HL-60/S4 treated with phorbol 12-myristate 13-acetate at 8.2 ng/mL for 4 days and 3 days (cell line): ENCODE data around the gene PLXND1.
"Not testable (repeated sequence)": the region's sequence is repeated elsewhere in the genome, so short reads cannot be mapped to it uniquely, and the experiment has no call there.

ENCODE experiments used
- in situ Hi-C: fragments of 300-500 bp; cut with MboI; formaldehyde crosslinking; loops from 2 replicates; pipeline ENCODE4 v1.15.0; 2022; ENCODE audit warnings: low sequenced_read_pairs

The PLXND1 gene

DNA sequence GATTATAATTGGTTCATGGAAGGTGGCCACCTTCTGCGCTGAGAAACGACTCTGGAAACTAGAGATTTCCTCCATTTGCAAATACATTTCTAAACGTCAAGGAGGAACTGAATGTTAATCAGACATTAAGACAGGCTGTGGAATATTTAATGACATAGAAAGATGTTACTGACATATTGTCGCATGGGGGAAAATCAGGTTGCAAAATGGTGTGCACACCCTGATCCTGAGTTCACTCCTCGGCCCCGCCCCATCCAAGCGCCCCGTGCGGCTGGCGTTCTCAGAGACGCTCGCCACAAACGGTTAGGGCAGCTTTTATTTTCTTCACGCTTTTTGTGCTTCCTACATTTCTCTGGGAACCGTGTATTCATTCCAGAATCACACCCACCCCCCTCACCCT lies 52.8 kb downstream of the PLXND1 start:
- in situ Hi-C loops: no loop called here

DNA sequence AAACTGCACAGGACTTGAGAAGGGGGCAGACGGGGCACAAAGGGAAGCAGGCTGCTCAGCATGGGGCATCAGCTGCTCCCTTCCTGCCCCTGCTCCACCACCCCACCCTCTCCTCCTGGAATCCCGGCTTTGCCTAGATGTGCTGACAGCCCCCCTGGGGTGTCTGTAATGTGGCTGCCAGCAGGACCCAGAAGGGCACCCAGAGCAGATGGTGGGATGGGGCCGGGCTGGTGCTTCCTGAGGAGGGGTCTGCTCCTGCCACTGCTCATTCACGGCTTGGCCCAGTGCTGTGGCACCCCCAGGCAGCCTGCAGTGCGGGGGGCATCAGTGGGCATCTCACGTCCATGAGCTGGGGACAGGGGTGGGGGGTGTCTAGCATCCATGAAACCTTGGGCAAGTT lies 53.3 kb downstream of the PLXND1 start:
- in situ Hi-C loops: no loop called here

DNA sequence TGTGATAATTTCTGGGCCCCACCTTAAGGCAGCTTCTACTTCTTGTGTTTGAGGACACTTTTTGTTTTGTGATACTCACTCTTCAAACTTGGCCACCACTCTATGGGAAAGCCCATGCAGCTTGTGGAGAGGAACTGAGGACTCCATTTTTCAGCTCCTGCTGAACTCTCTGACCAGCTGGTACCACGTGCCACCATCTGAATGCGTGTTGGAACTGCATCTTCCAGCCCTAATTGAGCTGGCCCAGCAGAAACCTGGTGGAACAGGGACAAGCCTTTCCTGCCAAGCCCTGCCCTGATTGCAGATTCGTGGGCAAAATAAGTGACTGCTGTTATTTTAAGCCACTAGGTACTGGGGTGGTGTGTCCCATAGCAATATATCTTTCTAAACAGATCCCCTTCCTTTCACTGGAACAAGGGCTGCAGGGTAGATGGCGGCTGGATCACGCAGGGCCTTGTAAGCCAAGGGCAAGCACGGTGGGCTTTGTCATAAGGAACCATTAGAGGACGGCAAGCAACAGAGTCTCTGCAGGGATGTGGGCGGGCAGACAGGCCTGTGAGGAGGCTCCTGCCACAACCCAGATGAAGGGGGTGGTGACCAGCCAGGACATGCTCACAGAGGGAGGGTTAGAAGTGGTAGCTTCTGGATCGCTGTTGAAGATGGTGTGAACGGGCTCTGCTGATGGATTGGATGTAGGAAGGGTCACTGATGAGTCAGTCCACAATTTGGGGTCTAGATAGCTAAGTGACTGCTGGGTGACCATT lies 54.0 kb downstream of the PLXND1 start:
- in situ Hi-C loops: no loop called here

DNA sequence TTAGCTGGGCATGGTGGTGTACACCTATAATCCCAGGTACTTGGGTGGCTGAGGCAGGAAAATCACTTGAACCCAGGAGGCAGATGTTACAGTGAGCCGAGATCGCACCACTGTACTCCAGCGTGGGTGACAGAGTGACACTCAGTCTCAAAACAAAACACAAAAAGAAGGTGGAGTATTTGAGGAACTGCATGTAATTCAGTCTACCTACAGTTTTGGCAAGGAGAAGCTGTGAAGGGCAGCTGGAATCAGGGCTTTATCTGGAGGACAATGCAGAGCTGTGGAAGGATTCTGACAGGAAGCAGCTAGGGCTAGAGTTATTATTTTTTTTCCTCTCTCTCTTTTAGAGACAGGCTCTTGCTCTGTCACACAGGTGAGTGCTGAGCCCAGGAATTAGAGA lies 56.7 kb downstream of the PLXND1 start:
- in situ Hi-C loops: no loop called here

DNA sequence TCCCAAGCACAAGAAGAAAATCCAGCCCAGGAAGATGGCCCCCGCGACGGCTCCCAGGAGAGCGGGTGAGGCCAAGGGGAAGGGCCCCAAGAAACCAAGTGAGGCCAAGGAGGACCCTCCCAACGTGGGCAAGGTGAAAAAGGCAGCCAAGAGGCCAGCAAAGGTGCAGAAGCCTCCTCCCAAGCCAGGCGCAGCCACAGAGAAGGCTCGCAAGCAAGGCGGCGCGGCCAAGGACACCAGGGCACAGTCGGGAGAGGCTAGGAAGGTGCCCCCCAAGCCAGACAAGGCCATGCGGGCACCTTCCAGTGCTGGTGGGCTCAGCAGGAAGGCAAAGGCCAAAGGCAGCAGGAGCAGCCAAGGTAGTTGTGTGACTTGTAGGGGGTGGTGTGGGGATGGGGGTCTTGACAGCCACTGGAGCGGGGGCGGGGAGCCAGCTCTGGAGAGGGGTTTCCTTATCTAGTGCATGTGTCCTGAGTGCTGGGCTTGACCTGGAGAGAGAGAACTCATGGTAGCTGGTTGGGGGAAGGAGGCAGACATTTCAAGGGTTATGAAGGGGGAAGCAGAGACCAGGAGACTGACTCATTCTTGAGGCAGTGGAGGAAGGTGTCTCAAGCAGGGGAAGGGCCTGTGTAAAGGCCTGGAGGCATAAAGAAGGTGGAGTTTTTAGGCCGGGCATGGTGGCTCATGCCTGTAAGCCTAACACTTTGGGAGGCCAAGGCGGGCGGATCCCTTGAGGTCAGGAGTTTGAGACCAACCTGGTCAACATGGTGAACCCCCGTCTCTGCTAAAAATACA lies 57.3 kb downstream of the PLXND1 start:
- in situ Hi-C loops: no loop called here

DNA sequence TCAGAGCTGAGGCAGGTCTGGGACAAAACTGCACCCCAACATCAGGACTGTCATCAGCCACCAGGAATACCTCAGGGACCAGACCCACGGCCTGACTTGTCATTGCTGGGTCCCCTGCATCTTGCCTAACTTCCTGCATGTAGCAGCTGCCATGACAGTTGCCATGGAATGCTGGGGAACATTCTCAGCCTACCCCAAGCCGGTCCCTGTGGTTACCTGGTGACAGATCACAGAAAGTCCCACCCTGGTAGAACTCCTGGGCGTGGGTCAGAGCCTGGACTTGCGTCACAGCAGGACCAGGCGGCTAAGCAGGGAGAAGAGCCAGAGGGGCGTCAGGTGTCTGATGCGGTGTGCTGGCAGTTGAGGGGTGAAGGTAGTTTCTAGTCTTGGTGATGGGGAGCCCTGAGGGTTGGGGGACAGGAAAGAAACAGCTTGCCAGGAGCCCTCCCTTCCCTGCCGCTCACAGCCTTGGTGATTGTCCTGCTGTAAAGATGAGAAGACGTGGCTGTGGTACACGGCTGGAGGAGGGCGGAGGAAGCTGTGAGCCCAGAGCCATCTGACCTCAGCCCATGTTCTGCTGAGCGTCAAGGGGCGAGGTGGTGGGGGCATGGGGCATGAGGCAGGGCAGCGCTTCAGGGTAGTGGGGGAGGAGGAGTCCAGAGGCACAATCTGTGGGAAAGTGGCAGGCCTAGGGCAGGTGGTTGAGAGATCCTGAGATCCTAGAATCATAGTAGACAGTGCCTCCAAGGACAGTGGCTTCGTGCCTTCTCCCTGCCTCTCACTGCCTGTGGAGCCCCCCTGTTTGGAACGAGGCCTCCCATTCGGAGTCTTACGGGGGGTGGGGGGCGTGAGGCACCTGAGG lies 58.1 kb downstream of the PLXND1 start:
- in situ Hi-C loops: no loop called here

DNA sequence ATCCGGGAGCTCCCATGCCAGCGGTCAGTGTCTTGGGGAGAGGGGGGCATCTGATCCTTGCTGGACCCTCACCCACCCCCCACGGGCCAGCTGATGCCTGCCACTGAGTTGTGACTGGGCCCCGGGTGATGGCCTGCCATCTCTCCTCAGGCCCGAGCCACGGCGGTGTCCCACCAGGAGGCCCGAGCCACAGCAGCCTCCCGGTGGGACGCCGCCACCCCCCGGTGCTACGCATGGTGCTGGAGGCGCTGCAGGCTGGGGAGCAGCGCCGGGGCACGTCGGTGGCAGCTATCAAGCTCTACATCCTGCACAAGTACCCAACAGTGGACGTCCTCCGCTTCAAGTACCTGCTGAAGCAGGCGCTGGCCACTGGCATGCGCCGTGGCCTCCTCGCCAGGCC lies 59.2 kb downstream of the PLXND1 start:
- in situ Hi-C loops: no loop called here

DNA sequence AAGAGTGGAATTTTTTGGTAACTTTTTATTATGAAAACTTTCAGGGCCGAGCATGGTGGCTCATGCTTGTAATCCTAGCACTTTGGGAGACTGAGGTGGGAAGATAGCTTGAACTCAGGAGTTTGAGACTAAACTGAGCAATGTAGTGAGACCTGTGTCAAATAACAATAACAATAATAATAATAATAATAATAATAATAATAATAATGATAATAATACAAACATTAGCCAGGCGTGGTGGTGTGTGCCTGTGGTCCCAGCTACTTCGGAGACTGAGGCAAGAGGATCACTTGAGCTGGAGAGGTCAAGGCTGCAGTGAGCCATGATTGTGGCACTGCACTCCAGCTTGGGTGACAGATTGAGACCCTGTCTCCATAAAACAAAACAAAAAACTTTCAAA lies 60.5 kb downstream of the PLXND1 start:
- in situ Hi-C loops: not testable (repeated sequence)

DNA sequence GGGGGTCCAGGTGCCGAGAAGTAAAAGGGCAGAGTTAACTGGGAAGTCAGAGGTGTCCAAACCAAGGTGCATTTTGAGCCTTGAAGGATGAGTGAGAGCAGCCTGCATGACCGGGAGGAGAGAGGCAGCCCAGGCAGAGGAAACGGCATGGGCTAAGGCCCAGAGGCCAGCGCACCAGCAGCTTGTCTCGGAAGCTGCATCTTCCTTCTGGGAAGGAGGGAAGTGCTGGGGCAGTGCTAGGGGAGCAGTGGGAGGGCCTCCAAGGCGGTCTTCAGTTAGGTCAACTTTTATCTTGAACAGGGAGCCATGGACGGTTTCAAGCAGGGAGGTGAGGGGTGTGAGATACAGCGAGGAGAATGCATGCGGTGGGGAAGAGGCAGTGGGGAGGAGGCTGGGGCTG lies 62.5 kb downstream of the PLXND1 start:
- in situ Hi-C loops: no loop called here

DNA sequence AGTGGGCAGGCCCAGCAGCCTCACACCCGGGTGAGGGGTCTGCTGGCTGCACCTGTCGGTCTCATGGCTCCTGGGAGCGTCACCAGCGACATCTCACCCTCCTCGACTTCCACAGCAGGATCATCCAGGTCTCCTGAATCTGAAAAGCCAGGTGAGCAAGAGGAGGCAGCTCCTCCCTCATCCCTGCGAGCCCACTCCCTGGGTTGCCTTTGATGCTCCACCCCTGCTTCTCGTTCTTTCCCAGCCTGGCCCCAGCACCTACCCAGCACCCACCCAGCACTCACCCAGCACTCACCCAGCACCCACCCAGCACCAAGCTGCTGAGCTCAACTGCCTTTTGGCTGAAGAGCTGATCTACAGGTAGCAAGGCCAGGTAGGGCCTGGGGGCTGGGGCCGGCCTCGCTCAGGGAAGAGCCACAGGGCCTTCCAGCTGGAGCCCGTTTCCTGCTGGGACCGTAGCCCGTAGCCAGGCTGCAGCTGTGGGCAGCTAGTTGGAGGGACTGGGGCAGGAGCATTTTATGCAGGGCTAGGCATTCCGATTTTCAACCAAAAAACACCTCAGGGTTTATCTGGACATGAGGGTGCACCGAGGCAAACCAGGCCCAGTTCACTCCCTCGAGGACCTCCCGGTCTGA lies 63.2 kb downstream of the PLXND1 start, which contains the start of gene H1-8:
Gene H1-8, plus strand, starts transcription at position 20 of the 635 bp plus-strand sequence. Its CDS starts 44 bp downstream, at position 64.
- in situ Hi-C loops: no loop called here

DNA sequence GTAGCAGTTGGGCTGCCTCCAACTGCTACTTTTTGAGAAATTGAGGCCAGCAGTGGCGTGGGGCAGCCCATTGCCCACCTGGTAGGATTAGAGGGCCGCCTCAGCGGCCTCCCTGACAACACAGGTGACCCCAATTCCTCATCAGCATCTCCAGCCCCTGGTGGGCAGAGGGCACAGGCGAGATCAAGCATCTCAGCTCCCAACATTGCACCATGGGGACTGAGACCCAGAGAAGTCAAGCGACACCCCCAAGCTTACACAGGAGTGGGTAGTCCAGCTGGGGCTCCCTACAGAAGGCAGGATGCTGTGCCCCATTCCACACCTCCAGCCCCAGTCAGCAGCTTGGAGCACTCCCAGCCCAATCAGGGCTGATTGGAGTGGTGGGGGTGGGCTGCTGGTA lies 63.7 kb downstream of the PLXND1 start:
- in situ Hi-C loops: no loop called here

DNA sequence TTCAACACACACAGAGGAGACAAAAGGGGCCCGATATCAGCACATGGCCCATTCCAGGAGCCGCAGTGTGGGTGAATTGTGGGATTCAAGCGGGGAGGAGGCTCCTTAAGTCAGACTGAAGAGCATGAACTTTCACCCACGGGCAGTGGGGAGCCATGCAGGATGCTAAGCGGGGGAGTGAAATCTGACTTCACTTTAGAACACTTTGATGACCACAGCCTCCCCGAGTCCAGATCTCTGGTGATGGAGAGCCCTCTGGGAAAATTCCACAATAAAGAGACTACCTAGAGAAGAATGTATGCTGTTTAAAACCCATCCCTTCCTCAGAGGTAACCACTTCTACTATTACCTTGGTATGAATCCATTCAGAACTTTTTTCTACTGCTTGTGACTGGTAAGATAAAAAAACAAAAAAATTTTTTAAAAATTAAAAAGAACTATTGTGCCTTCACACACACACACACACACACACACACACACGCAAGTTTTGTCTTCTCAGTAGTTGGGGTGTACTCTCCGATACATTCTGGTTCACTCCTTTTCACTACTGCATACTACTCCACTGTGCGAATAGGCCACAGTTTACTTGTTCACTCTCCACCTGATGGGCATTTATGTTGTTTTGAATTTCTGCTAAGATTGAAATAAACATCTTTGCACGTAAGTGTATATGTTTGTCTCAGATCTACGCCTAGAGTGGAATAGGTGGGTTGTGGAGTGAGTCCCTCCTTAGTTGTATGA lies 65.5 kb downstream of the PLXND1 start:
- in situ Hi-C loops: no loop called here

DNA sequence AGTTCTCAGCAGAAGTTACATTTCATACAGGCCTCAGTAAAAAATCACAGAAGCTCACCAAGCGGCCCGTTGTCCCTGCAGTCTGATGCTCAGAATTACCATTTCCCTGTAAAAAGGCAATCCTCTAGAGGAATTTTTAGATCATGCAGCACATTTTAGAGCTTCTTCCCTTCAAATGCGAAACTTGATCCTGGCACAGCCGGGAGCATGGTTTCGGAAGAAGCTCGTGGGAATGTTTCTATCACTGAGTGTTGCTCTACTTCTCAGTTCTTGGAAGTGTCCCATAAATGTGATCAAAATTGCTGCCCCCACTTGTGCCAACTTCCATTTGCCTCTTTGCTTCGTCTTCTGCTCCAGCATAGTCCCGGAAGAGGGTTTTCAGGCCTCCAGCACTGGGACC lies 67.3 kb downstream of the PLXND1 start:
- in situ Hi-C loops: no loop called here

DNA sequence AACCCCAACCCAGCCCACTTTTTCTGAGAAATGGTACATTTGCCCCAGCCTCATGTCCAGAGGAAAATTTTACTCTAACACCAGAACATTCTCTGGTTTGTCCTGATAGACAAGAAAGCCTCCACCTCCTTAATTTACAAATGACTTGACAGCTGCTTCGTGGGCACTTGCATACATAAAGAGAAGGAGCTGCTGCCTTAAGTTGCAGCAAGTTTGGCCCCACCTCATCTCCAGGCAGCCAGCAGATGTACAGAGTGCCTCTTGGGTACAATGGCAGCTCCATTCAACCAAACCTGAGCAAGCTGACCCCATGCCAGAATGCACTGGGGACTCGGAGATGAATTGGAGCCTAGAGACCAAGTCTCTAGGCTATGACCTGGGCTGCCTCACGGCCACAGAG lies 69.7 kb downstream of the PLXND1 start:
- in situ Hi-C loops: no loop called here

DNA sequence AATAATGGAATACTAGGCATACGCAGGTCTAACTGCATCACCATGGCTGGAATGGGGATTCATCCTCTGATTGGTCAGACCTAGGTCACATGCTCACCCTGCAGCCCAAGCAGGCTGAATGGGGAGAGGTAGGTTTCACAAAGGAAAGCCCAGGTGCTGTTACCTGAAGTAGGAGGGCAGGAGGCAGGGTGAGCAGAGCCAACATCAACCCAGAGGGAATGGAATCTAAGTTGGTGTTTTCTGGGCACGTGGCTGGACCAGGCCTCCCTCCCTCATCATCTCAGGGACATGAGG lies 70.2 kb downstream of the PLXND1 start:
- in situ Hi-C loops: no loop called here

DNA sequence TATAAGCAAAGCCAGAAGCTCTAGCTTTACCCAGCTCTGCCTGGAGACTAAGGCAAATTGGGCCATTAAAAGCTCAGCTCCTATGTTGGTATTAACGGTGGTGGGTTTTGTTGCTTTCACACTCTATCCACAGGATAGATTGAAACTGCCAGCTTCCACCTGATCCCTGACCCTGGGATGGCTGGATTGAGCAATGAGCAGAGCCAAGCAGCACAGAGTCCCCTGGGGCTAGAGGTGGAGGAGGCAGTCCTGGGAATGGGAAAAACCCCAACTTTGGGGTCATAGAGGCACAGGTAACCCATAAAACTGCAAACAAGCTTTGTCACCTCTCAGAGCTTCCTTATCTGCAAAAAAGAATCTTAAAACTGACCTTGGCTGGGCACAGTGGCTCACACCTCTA lies 71.4 kb downstream of the PLXND1 start:
- in situ Hi-C loops: no loop called here

DNA sequence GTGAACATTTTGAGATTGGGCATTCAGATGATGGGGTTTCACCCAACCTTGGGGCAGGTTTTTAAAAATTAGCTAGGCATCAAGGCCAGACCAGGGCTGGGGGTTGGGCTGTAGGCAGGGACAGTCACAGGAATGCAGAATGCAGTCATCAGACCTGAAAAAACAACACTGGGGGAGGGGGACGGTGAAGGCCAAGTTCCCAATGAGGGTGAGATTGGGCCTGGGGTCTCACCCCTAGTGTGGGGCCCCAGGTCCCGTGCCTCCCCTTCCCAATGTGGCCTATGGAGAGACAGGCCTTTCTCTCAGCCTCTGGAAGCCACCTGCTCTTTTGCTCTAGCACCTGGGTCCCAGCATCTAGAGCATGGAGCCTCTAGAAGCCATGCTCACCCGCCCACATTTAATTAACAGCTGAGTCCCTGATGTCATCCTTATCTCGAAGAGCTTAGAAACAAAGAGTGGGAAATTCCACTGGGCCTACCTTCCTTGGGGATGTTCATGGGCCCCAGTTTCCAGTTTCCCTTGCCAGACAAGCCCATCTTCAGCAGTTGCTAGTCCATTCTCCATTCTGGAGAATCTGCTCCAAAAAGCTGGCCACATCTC lies 71.9 kb downstream of the PLXND1 start:
- in situ Hi-C loops: no loop called here

DNA sequence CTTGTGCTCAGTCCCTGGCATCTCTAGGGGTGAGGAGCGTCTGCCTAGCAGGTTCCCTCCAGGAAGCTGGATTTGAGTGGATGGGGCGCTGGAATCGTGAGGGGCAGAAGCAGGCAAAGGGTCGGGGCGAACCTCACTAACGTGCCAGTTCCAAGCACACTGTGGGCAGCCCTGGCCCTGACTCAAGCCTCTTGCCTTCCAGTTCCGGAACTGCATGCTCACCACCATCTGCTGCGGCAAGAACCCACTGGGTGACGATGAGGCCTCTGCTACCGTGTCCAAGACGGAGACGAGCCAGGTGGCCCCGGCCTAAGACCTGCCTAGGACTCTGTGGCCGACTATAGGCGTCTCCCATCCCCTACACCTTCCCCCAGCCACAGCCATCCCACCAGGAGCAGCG lies 73.1 kb downstream of the PLXND1 start:
- in situ Hi-C loops: no loop called here

DNA sequence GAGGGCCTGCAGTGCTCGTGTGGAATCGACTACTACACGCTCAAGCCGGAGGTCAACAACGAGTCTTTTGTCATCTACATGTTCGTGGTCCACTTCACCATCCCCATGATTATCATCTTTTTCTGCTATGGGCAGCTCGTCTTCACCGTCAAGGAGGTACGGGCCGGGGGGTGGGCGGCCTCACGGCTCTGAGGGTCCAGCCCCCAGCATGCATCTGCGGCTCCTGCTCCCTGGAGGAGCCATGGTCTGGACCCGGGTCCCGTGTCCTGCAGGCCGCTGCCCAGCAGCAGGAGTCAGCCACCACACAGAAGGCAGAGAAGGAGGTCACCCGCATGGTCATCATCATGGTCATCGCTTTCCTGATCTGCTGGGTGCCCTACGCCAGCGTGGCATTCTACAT lies 74.2 kb downstream of the PLXND1 start:
- in situ Hi-C loops: no loop called here

DNA sequence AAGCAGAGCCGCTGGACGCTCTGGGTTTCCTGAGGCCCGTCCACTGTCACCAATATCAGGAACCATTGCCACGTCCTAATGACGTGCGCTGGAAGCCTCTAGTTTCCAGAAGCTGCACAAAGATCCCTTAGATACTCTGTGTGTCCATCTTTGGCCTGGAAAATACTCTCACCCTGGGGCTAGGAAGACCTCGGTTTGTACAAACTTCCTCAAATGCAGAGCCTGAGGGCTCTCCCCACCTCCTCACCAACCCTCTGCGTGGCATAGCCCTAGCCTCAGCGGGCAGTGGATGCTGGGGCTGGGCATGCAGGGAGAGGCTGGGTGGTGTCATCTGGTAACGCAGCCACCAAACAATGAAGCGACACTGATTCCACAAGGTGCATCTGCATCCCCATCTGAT lies 74.8 kb downstream of the PLXND1 start:
- in situ Hi-C loops: no loop called here
